ENCODE data around the gene CLCC1. TPM values are rescaled to one million over a fixed set of nuclear protein-coding genes. Genes with fewer than 3 reads are reported as not detected.

Gene CLCC1
- total and polyA plus RNA-seq, 2 experiments from 2014 or later, result 16.6 to 18.4 TPM

- Mint-ChIP-seq H3K4me3 (peak overlapping the region; percentile 22), H3K36me3 (ENCODE audit: low read depth) (peaks cover 26% of the 10 kb centered on the region), H3K27ac (peak overlapping the region; percentile 78), H3K27me3 (ENCODE audit: insufficient read depth, low read depth, poor library complexity) (peaks cover 3% of the 10 kb centered on the region), H3K9me3 (no peaks in the 10 kb centered on the region), H3K4me1 (peaks cover 35% of the 10 kb centered on the region)
- peaks cover 48% of the 10 kb centered on the region for H3K4me1 ChIP-seq (ENCODE audit: insufficient read depth)
- peaks cover 69% of the 10 kb centered on the region for H3K79me2 ChIP-seq (replicated peaks; ENCODE audit: insufficient read depth)
- peak overlapping the region; percentile 68 for H3K4me2 ChIP-seq
- no peak overlapping the region for H2AFZ ChIP-seq
- no peak overlapping the region for H3K4me3 ChIP-seq
- H3K27ac ChIP-seq (ENCODE audit: low read depth), result peak overlapping the region; percentile 92
- H3K9me2 ChIP-seq (ENCODE audit: insufficient read depth), result no peaks in the 10 kb centered on the region; the same call in 1 of the 2 replicates
- H3K27me3 ChIP-seq (ENCODE audit: insufficient read depth), result no peaks in the 10 kb centered on the region
- DNase-seq (ENCODE audit: low spot score), result no peak
- H3F3A ChIP-seq (replicated peaks; ENCODE audit: low read depth), result peaks cover 10% of the 10 kb centered on the region; the same call in 1 of the 2 replicates
- TF ChIP-seq EZH2 (IDR thresholded peaks at IDR 0.05; ENCODE audit: low read depth, unreplicated experiment) (no peak), EZH2phosphoT487 (IDR thresholded peaks at IDR 0.05; ENCODE audit: unreplicated experiment) (no peak), POLR2AphosphoS5 (IDR thresholded peaks at IDR 0.05; ENCODE audit: low read depth) (no peak), NANOG (IDR thresholded peaks at IDR 0.05; ENCODE audit: borderline replicate concordance) (no peak), CREB1 (CRISPR knock-in tag; IDR thresholded peaks at IDR 0.05; ENCODE audit: low read depth) (no peak), ZNF331 (CRISPR knock-in tag; IDR thresholded peaks at IDR 0.05; ENCODE audit: low read depth) (no peak), STAT1 (IDR thresholded peaks at IDR 0.05; ENCODE audit: unreplicated experiment) (no peak), ZNF114 (CRISPR knock-in tag; IDR thresholded peaks at IDR 0.05) (no peak), REST (IDR thresholded peaks at IDR 0.05; ENCODE audit: unreplicated experiment) (no peak), JUNB (IDR thresholded peaks at IDR 0.05; ENCODE audit: unreplicated experiment) (no peak), ETS1 (IDR thresholded peaks at IDR 0.05) (no peak), CTCF (conservative IDR thresholded peaks at IDR 0.05; ENCODE audit: low read depth in 2 of 2) (no peak), ZNF462 (CRISPR knock-in tag; IDR thresholded peaks at IDR 0.05) (no peak)
- ATAC-seq, result peak; percentile 52
- no peaks in the 10 kb centered on the region for H3K36me3 ChIP-seq (ENCODE audit: insufficient read depth)
- no peaks in the 10 kb centered on the region for H4K20me1 ChIP-seq (replicated peaks; ENCODE audit: insufficient read depth)
These were observed 14.2 kb downstream of the CLCC1 start for GRCh38 chr1:108949044-108949443.

Data from GM23338 (cell line).